ENCODE measurements around the gene MEIOSIN. TPM values are rescaled to one million over a fixed set of nuclear protein-coding genes. Genes with fewer than 3 reads are reported as not detected.

Gene MEIOSIN
- total and polyA plus RNA-seq, 9 of the 15 experiments (the other 6 are each of a cell fraction or from before 2014, with no cell fraction given) = 0.06 to 2.0 (median 0.76) TPM

DNA sequence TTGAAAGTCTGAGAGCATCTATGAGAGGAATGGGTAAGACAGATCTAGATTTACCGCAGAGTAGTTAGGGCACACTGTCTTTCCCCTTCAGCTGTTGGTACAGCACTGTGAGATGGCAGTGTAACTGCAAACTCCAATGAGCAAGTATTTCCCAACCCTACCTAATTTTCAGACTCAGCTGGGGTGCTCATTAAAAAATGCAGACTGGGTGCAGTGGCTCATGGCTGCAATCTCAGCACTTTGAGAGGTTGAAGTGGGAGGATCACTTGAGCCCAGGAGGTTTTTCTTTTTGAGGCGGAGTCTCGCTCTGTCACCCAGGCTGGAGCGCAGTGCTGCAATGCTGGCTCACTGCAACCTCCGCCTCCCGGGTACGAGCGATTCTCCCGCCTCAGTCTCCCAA is 28.1 kb upstream of the MEIOSIN start:
- no peaks in the 10 kb centered on the region for H3K9me1 ChIP-seq (ENCODE audit: control insufficient read depth, insufficient read depth, low read length)
- no peaks in the 10 kb centered on the region for H4K20me1 ChIP-seq (replicated peaks; ENCODE audit: control insufficient read depth, insufficient read depth, low read length)
- H3K36me3 ChIP-seq (ENCODE audit: control insufficient read depth, insufficient read depth, low read length) = peaks cover 31% of the 10 kb centered on the region; the same call in 1 of the 3 replicates
- no TSS peak for BruUV-seq (replicated peaks)
- 66% methylated on average over 9 of the region's 9 CpGs for WGBS (ENCODE audit: insufficient coverage, low coverage, missing lambda C conversion rate)
- TF ChIP-seq KDM1A (IDR thresholded peaks at IDR 0.05) (0 out of 4 replicates have a peak, but pooled peaks of 1 of the 2 experiments have one; percentile 8), POLR2G (IDR thresholded peaks at IDR 0.05; ENCODE audit: low read depth, low read length) (peak; percentile 42; the same call in 1 of the 2 replicates), MXI1 (IDR thresholded peaks at IDR 0.05; ENCODE audit: low read depth, low read length) (no peak), HMG20A (CRISPR knock-in tag; conservative IDR thresholded peaks at IDR 0.05) (no peak), SUPT5H (IDR thresholded peaks at IDR 0.05) (peak; percentile 3; the same call in 1 of the 2 replicates), GATA2 (CRISPR knock-in tag; IDR thresholded peaks at IDR 0.05) (no peak), TCF7 (IDR thresholded peaks at IDR 0.05; ENCODE audit: borderline replicate concordance) (no peak), ZNF785 (CRISPR knock-in tag; IDR thresholded peaks at IDR 0.05) (no peak), RCOR1 (IDR thresholded peaks at IDR 0.05; ENCODE audit: borderline replicate concordance in 1 of 2, low read depth in 2 of 2, low read length in 2 of 2) (no peak), ZNF324 (CRISPR knock-in tag; IDR thresholded peaks at IDR 0.05) (no peak), RBM22 (IDR thresholded peaks at IDR 0.05; ENCODE audit: low read depth, low read length, poor library complexity, severe bottlenecking) (no peak), OTX1 (CRISPR knock-in tag; IDR thresholded peaks at IDR 0.05) (no peak)
- TF ChIP-seq, protein P1, sequence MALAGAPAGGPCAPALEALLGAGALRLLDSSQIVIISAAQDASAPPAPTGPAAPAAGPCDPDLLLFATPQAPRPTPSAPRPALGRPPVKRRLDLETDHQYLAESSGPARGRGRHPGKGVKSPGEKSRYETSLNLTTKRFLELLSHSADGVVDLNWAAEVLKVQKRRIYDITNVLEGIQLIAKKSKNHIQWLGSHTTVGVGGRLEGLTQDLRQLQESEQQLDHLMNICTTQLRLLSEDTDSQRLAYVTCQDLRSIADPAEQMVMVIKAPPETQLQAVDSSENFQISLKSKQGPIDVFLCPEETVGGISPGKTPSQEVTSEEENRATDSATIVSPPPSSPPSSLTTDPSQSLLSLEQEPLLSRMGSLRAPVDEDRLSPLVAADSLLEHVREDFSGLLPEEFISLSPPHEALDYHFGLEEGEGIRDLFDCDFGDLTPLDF (CRISPR knock-in tag; IDR thresholded peaks at IDR 0.05) = no peak
- TF ChIP-seq, protein P2, sequence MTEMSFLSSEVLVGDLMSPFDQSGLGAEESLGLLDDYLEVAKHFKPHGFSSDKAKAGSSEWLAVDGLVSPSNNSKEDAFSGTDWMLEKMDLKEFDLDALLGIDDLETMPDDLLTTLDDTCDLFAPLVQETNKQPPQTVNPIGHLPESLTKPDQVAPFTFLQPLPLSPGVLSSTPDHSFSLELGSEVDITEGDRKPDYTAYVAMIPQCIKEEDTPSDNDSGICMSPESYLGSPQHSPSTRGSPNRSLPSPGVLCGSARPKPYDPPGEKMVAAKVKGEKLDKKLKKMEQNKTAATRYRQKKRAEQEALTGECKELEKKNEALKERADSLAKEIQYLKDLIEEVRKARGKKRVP (CRISPR knock-in tag; IDR thresholded peaks at IDR 0.05) = no peak
- TF ChIP-seq, protein P3, sequence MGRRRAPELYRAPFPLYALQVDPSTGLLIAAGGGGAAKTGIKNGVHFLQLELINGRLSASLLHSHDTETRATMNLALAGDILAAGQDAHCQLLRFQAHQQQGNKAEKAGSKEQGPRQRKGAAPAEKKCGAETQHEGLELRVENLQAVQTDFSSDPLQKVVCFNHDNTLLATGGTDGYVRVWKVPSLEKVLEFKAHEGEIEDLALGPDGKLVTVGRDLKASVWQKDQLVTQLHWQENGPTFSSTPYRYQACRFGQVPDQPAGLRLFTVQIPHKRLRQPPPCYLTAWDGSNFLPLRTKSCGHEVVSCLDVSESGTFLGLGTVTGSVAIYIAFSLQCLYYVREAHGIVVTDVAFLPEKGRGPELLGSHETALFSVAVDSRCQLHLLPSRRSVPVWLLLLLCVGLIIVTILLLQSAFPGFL (CRISPR knock-in tag; IDR thresholded peaks at IDR 0.05) = no peak
- TF ChIP-seq, protein P4, sequence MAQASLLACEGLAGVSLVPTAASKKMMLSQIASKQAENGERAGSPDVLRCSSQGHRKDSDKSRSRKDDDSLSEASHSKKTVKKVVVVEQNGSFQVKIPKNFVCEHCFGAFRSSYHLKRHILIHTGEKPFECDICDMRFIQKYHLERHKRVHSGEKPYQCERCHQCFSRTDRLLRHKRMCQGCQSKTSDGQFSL (CRISPR knock-in tag; IDR thresholded peaks at IDR 0.05) = no peak
- TF ChIP-seq, protein P4 (tag; IDR thresholded peaks at IDR 0.05) = no peak
- no peak overlapping the region for H3K4me2 ChIP-seq (ENCODE audit: insufficient read depth, low read length)
- H3K27ac ChIP-seq (ENCODE audit: extremely low read depth, low read depth, low read length) = no peak overlapping the region
- CTCF ChIA-PET (ENCODE audit: low intra/inter-chr PET ratio) = no interaction called here
- no peak for DNase-seq (ENCODE audit: extremely low read depth in 1 of 4, low spot score in 3 of 4)
- intact Hi-C loops (cut with micrococcal nuclease) (no loop called here), in situ Hi-C loops (cut with MboI) (no loop called here)
- H3K79me2 ChIP-seq (ENCODE audit: control insufficient read depth, insufficient read depth, low read length) = no peaks in the 10 kb centered on the region
- POLR2A ChIA-PET = interaction anchor here (1.2 to 6.0 kb wide), 3 partner anchors 10 to 22 kb away, joined by 3 to 46 read pairs (median 16); partner anchors contain the start of genes QPCTL and SNRPD2
- H3K9ac ChIP-seq (ENCODE audit: insufficient read depth in 1 of 2, low read depth in 2 of 2, low read length in 2 of 2) = no peak overlapping the region
- no peaks in the 10 kb centered on the region; a peak in 1 of 5 replicates for H3K4me1 ChIP-seq (replicated peaks in 1 of 2; ENCODE audit: control insufficient read depth in 2 of 2, insufficient read depth in 2 of 2, low read length in 2 of 2)
- no peak overlapping the region for H2AFZ ChIP-seq (ENCODE audit: low read depth, low read length)
- no peak for FAIRE-seq
- H3K4me3 ChIP-seq = no peak overlapping the region
- H3K27me3 ChIP-seq (ENCODE audit: control insufficient read depth in 2 of 2, insufficient read depth in 2 of 2, low read length in 2 of 2) = no peaks in the 10 kb centered on the region
- ATAC-seq = peak; percentile 37; the same call in 2 of the 3 replicates
- H3K9me3 ChIP-seq (replicated peaks; ENCODE audit: control insufficient read depth, insufficient read depth, low read depth, low read length) = no peaks in the 10 kb centered on the region
